Lower leg skin (tissue), 4 donors: Measurements from ENCODE around the gene IL2RG. TPM values are rescaled to one million over a fixed set of nuclear protein-coding genes. Genes with fewer than 3 reads are reported as not detected.
A peak's percentile ranks its signal among the peaks of the same experiment; 100 is the strongest.

Experiments used
- DNase-seq, 2 donors: peaks; one replicate each; pipeline ENCODE4 v3.0.0-alpha.2; 2019; ENCODE audit warnings: low spot score in 2 of 2
- H3K4me3 ChIP-seq: fragments of 200-600 bp; sonication (generic); 2 replicates; pipeline ENCODE4 v1.5.1; 2017; ENCODE audit warnings: mild to moderate bottlenecking, low read depth; ENCODE audit not compliant: poor library complexity, severe bottlenecking
- POLR2A ChIP-seq, 2 donors: fragments of 450-650 bp; IDR thresholded peaks; one replicate each; pipeline ENCODE4 v1.6.1; 2016 to 2017; ENCODE audit warnings: antibody characterized with exemption in 2 of 2, mild to moderate bottlenecking in 1 of 2, moderate library complexity in 1 of 2
- WGBS, 2 donors: methylation state at CpG; one replicate each; pipeline ENCODE4 v1.1.5; 2018; 5-methylcytosine and 5-hydroxymethylcytosine counted together
- intact Hi-C: fragments of 100-400 bp; cut with DNase I; formaldehyde crosslinking; loops from one replicate; pipeline ENCODE4 v1.15.0; 2023; ENCODE audit warnings: low total_unique reads
- total RNA-seq, 4 donors: library from RNA; depleted of rRNA; stranded (reverse); fragments of >200 nt; gene quantifications; one replicate each; pipeline ENCODE4 v1.1.0, GENCODE V29; 2016
- TF ChIP-seq, protein P1 (sequence below), 3 donors: fragments of 450-650 bp; IDR thresholded peaks; one replicate each; pipeline ENCODE4 v1.5.1; 2016; ENCODE audit warnings: antibody characterized with exemption in 3 of 3, mild to moderate bottlenecking in 3 of 3, moderate library complexity in 2 of 3

IL2RG gene
- total RNA-seq, 4 donors from 2014 or later, result 7.0 to 19.8 (median 10.6) TPM

- intact Hi-C loops, result no loop called here
- TF ChIP-seq POLR2A (IDR thresholded peaks at IDR 0.05), result no peak
- TF ChIP-seq, protein P1, sequence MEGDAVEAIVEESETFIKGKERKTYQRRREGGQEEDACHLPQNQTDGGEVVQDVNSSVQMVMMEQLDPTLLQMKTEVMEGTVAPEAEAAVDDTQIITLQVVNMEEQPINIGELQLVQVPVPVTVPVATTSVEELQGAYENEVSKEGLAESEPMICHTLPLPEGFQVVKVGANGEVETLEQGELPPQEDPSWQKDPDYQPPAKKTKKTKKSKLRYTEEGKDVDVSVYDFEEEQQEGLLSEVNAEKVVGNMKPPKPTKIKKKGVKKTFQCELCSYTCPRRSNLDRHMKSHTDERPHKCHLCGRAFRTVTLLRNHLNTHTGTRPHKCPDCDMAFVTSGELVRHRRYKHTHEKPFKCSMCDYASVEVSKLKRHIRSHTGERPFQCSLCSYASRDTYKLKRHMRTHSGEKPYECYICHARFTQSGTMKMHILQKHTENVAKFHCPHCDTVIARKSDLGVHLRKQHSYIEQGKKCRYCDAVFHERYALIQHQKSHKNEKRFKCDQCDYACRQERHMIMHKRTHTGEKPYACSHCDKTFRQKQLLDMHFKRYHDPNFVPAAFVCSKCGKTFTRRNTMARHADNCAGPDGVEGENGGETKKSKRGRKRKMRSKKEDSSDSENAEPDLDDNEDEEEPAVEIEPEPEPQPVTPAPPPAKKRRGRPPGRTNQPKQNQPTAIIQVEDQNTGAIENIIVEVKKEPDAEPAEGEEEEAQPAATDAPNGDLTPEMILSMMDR (IDR thresholded peaks at IDR 0.05), result no peak
- H3K4me3 ChIP-seq, result no peak overlapping the region
- no peak for DNase-seq
- 74 to 80% methylated on average over 7 of the region's 7 CpGs for WGBS, 2 donors
These were observed 40.0 kb upstream of the IL2RG start for GRCh38 chrX:71151366-71151765.

- TF ChIP-seq, protein P1 (IDR thresholded peaks at IDR 0.05), result no peak
- TF ChIP-seq POLR2A (IDR thresholded peaks at IDR 0.05), result no peak
- 79 to 80% methylated on average over 3 to 8 of the region's 8 CpGs for WGBS, 2 donors
- no peak overlapping the region for H3K4me3 ChIP-seq
- intact Hi-C loops, result no loop called here
- DNase-seq, result no peak
These were observed 36.9 kb upstream of the IL2RG start for GRCh38 chrX:71148278-71148663.

DNA sequence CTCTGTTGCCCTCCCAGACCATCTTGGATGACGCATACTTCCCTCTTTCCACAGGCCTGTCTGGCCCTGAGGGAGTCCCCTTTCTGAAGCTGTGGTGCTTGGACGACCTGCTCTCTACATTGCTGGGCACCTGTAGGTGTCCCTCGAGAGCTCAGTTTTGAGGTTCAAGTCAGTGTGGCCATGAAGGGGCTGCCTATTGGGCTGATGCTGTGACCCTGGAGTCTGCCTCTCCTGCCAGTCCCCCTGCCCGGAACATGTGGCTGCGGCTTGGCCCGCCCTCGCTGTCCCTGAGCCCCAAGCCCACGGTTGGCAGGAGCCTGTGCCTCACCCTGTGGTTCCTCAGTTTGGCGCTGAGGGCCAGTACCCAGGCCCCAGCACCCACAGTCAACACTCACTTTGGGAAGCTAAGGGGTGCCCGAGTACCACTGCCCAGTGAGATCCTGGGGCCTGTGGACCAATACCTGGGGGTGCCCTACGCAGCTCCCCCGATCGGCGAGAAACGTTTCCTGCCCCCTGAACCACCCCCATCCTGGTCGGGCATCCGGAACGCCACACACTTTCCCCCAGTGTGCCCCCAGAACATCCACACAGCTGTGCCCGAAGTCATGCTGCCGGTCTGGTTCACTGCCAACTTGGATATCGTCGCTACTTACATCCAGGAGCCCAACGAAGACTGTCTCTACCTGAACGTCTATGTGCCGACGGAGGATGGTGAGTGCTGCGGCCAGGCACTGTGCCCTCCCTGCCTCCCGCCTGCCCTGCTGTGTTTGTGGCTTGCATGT is 36.3 kb upstream of the IL2RG start:
- WGBS, 2 donors, result 80 to 94% methylated on average over 11 to 28 of the region's 28 CpGs
- intact Hi-C loops, result no loop called here
- TF ChIP-seq, protein P1 (IDR thresholded peaks at IDR 0.05), result no peak
- no peak for TF ChIP-seq POLR2A (IDR thresholded peaks at IDR 0.05)
- DNase-seq, result no peak
- no peak overlapping the region for H3K4me3 ChIP-seq

DNA sequence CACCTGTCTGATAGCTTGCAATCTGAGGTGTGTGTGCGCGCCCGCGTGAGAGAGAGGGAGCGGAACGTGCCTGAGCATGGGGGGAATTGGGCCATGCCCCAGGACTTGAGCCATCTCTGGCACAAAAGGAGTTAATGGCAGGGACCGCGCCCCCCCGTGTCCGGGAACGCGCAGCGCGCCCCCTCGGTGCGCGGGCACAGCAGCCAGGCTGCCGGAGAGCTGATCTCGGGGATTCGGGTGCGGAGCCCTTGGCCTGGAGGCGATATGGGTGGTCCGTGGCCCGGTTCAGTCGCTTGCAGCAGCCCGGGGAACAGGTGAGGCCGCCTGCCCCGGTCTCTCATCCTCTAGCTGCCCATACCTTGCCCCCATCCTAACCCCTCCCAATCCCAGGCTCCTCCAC is 33.3 kb upstream of the IL2RG start, which contains the start of gene NLGN3:
Gene NLGN3, plus strand, starts transcription at position 191 of the 400 bp plus-strand sequence. CDS start 2,909 bp downstream, outside the sequence.
- no peak within 1 kb of the TSS for H3K4me3 ChIP-seq
- no peak for DNase-seq
- intact Hi-C loops, result no loop called here
- 17 to 30% methylated on average over 1 to 28 of the region's 28 CpGs for WGBS, 2 donors
- TF ChIP-seq POLR2A (IDR thresholded peaks at IDR 0.05), result no peak
- TF ChIP-seq, protein P1 (IDR thresholded peaks at IDR 0.05), result no peak

GRCh38 chrX:71143508-71143907 is 32.1 kb upstream of the IL2RG start:
- peak in 1 of 2 donors; percentile 21 for DNase-seq
- TF ChIP-seq, protein P1 (IDR thresholded peaks at IDR 0.05), result no peak
- TF ChIP-seq POLR2A (IDR thresholded peaks at IDR 0.05), result no peak
- intact Hi-C loops, result no loop called here
- H3K4me3 ChIP-seq, result no peak overlapping the region
- WGBS, 2 donors, result 25 to 57% methylated on average over 6 of the region's 6 CpGs
